Cardiac fibroblast (primary cell): ENCODE data around the gene C1orf167.

ENCODE experiments used
- DNase-seq, 2 donors: peaks; one replicate each; pipeline versions ENCODE4 v3.0.0 to v3.0.0-alpha.2; 2010; ENCODE audit warnings: low read depth in 2 of 2
- H3K4me3 ChIP-seq, 2 donors: replicated peaks in 1 of 2; 1 replicate in 1 of 2; 2 replicates in 1 of 2; pipeline ENCODE4 v1.5.1; 2011; ENCODE audit warnings: low read depth in 2 of 2, low read length in 2 of 2, mild to moderate bottlenecking in 2 of 2, moderate library complexity in 1 of 2
- TF ChIP-seq, protein P1 (sequence below): IDR thresholded peaks from one replicate; pipeline ENCODE4 v1.5.1; 2011; ENCODE audit warnings: low read depth, mild to moderate bottlenecking, low read length, inconsistent platforms

The C1orf167 gene

DNA sequence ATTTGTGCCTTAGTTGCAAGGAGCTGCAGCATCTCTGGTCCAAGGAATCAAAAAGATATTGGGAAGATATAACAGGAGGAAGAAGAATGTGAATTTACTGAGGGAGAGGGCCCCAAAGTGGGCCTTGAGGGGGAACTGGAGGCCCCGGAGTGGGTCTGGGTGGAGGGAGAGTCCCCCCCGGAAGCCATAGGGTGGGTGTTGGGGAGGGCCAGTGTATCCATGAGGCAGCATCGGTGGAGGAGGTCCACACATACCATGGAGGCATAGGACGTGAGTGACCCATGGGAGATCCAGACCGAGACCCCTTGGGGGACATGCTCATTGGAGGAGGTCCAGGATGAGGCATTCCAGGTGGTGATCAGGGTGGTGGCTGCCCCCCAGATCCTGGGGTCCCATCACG is 708 bp upstream of the C1orf167 start:
- no peak for DNase-seq
- no peak overlapping the region for H3K4me3 ChIP-seq
- TF ChIP-seq, protein P1, sequence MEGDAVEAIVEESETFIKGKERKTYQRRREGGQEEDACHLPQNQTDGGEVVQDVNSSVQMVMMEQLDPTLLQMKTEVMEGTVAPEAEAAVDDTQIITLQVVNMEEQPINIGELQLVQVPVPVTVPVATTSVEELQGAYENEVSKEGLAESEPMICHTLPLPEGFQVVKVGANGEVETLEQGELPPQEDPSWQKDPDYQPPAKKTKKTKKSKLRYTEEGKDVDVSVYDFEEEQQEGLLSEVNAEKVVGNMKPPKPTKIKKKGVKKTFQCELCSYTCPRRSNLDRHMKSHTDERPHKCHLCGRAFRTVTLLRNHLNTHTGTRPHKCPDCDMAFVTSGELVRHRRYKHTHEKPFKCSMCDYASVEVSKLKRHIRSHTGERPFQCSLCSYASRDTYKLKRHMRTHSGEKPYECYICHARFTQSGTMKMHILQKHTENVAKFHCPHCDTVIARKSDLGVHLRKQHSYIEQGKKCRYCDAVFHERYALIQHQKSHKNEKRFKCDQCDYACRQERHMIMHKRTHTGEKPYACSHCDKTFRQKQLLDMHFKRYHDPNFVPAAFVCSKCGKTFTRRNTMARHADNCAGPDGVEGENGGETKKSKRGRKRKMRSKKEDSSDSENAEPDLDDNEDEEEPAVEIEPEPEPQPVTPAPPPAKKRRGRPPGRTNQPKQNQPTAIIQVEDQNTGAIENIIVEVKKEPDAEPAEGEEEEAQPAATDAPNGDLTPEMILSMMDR = no peak

DNA sequence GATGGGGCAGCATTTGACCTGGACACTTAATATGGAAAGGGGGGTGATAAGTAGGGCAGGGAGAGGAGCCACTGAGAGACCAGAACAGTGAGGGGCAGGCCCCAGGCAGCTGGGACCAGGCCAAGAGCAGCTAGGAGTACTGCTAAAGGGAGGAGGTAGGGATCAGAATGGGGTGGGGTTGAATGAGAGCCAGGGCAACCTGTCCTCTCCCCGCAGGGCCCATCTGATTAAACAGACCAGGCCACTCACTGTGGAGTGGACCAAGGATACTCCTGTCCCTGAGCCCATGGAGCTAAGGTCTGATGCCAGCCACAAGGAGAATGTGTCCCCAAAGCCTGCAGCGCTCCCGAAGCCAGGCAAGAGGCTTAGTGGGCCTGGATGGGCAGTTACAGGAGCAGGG is 2.1 kb downstream of the C1orf167 start:
- H3K4me3 ChIP-seq = no peak overlapping the region
- no peak for DNase-seq
- TF ChIP-seq, protein P1 = no peak

DNA sequence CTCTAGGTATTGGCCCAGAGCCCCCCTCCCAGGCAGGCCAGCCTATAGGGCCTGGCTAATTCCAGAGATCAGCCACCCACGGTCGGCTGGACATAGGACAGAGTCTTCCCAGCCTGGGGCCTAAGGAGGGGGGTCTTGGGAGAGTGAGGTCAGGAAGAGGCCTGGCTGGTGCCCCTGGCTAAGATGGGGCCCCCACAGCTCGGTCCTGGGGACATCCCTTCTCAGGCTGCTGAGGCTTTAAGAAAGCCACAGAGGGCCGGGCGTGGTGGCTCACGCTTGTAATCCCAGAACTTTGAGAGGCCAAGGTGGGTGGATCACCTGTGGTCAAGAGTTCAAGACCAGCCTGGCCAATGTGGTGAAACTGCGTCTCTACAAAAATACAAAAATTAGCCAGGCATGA is 2.5 kb downstream of the C1orf167 start:
- H3K4me3 ChIP-seq = no peak overlapping the region
- no peak for DNase-seq
- TF ChIP-seq, protein P1 = no peak

DNA sequence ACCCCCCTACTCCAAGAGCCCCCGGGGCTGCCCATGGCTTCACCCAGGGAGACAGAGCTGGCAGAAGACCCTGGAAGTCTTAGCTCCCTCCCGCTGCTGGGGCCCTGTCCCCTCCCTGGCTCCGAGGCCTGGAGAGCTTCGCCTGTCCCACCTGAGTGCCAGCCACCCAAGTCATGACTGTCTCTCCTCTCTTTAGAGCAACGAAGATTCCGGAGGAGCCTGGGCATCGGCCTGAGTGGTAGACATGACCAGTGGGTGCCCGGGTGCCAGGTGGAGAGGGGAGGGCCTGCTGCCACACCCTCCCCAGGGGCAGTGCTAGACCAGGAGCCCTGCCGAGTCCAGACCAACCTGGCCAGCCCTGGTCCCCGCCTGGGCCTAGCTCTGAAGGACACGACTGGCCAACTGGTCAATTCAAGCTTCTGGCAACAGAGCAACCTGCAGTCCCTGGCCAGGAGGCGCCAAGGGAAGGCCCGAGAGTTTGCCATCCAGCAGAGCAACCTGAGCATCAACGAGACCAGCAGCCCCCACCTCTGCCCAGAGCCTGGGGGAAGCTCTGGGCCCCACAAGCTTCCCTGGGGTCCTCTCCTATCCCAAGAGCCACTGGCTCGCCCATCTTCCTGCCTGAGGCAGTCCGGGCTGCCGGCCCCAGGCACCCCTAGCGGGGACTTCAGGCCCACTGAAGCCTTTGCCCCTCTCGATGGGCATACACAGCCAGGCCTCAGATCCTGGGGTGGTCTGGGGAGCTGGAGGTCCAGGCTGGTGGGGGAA is 3.9 kb downstream of the C1orf167 start:
- TF ChIP-seq, protein P1 = no peak
- no peak overlapping the region for H3K4me3 ChIP-seq
- DNase-seq = no peak

DNA sequence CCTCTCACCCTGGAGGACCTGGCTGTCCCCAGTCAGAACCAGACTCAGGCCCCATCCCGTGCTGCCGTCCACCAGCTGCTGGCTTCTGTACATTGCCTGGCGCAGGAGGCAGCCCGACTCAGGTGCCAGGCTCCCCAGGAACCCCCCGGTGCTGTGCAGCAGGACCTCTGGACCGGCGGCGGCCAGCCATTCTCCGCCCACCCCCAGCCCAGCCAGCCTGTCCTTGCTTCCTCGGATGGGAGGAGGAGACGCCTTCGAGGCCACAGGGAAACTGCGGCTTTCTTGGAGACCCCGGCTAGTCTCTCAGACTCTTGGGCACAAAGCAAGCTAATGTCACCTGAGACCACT is 4.4 kb downstream of the C1orf167 start:
- TF ChIP-seq, protein P1 = no peak
- H3K4me3 ChIP-seq = no peak overlapping the region
- DNase-seq = no peak

DNA sequence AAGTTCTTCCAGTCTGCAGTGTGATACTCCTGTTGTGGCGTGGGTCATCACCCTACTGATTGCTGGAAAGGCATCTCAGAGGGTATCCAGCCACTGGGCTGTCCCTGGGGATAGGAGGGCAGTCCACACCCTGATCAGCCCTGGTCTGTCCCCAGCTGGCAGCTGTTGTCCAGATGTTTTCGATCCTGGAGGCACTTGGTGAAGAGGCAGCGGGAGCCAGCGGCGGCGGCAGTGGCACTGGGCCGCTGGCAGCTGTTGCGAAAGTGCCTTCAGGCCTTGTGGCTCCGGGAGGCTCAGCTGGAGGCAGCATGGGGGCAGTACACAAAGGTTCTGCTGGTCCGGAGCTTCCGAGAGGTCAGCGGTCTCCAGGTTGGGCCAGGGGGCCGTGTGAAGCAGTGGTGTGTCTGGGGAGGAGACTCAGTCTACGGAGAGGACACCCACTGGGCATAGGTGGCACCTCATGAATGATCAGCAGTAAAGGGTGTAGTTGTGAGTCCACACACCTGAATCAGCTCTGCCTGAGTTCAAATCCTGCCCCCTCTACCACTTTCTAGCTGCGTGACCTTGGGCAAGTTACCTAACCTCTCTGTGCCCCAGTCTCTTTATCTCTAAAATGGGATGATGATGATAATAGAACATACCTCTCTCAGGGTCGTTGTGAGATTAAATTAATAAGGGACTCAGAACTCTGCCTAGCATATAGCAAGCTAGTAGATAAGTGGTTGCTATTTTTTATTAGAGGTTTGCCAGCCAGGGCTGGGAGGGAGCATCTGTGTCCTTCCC is 6.1 kb downstream of the C1orf167 start:
- H3K4me3 ChIP-seq = no peak overlapping the region
- TF ChIP-seq, protein P1 = no peak
- DNase-seq = no peak
